Testis (tissue), 2 donors: ENCODE measurements around the gene LIN7A.

Source experiments
- POLR2A ChIP-seq: fragments of 450-650 bp; IDR thresholded peaks from one replicate; pipeline ENCODE4 v1.6.1; 2017; ENCODE audit warnings: antibody characterized with exemption, mild to moderate bottlenecking, moderate library complexity
- TF ChIP-seq, protein P1 (sequence below), 3 experiments: fragments of 450-650 bp in 2 of 3; fragments of 200-600 bp in 1 of 3; sonication (generic) in 1 of 3; IDR thresholded peaks; one replicate each; pipeline ENCODE4 v1.5.1; 2016 to 2019; ENCODE audit warnings: antibody characterized with exemption in 3 of 3, mild to moderate bottlenecking in 2 of 3, moderate library complexity in 1 of 3

DNA sequence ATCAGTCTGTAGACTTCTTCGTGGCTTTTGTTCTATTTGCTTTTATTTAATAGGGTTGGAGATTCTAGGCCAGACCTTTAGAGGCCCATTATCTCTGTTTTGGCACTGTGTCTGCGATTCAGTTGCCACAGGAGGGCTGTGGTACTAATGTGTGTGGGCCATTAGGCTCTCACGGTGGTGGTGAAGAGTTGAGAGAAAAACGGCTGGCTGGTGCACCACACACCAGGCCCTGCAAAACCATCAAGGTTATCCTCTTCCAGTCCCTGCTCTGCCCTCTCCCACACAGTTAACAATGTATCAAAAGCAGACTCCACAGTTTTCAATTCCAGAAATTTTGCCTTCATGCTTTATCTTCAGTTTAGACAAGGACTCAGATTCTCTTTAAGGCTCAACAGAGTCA, 123.3 kb downstream of the LIN7A start:
- TF ChIP-seq, protein P1, sequence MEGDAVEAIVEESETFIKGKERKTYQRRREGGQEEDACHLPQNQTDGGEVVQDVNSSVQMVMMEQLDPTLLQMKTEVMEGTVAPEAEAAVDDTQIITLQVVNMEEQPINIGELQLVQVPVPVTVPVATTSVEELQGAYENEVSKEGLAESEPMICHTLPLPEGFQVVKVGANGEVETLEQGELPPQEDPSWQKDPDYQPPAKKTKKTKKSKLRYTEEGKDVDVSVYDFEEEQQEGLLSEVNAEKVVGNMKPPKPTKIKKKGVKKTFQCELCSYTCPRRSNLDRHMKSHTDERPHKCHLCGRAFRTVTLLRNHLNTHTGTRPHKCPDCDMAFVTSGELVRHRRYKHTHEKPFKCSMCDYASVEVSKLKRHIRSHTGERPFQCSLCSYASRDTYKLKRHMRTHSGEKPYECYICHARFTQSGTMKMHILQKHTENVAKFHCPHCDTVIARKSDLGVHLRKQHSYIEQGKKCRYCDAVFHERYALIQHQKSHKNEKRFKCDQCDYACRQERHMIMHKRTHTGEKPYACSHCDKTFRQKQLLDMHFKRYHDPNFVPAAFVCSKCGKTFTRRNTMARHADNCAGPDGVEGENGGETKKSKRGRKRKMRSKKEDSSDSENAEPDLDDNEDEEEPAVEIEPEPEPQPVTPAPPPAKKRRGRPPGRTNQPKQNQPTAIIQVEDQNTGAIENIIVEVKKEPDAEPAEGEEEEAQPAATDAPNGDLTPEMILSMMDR (IDR thresholded peaks at IDR 0.05) = no peak
- no peak for TF ChIP-seq POLR2A
